Activated CD4-positive, alpha-beta T cell treated with anti-CD3 and anti-CD28 coated beads, Interleukin-2, amount 50 U/mL, for 16 hours (primary cell): ENCODE measurements around the gene ING2.

ENCODE experiments used
- DNase-seq: peaks from one replicate; pipeline ENCODE4 v3.0.0-alpha.2; 2020

ING2 gene

DNA sequence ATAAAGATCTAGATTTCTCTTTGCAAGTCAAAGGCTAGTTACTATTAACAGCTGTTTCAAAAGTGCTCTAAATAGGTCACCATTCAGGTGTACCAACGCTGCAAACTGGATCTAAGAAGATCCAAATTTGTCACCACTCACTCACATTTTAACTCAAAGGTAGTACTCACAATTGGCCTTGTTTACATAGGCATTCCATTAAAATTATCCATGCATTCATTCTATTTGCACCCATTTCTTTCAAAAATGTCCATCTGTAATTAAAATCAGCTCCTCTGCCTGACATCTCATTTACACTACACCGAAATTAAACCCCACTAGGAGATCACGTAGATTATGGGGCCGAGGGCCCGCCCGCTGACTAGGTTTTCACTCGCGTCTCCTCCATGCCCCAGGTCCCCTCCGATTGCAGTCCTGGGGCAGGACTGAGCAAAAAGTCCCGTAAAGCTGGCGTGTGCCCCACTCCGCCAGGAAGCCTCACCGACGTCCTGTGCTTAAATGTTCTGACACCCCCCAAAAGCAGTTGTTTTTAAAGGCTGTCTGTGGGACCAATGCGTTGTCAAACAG is 1.3 kb upstream of the ING2 start:
- no peak for DNase-seq

DNA sequence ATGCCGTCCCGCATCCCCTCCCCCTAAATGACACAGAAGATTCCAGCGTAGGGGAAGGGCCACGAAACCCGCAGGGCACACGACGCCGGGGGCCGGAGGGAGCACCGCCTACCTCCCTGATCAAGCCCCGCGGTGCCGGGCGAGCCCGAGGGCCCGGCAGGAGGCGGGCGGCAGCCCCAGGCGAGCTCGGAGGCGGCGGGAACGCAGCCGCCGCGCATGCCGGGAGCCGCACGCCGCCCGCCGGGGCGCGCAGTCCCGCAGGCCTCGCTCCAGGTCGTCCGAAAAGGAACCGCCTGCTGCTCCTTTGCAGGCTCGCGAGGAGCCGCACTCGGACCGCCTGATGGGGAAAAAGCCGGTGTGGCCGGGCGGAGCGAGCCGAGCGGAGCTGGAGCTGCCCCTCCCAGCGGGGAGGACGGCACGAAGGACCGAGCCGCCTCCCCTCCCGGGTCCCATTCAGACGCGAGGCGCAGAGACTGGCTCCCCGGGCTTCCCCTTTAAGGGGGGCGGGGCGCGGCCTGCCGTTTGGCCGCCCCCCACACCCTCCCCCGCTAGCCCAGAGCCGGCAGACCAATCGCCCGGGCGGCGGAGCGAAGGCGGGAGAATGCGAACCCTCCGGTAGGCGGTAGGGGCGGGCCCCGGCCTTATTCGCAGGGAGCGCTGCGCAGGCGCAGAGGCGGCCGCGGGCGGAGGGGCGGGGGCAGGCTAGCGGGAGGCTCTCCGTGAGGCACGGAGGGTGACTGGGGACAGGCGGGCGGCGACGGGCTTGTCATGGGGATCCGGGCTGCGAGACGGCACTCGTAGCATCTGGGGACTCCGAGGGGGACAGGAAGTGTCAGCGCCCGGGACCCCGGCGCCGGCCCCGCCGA is 561 bp upstream of the ING2 start:
- peak; percentile 98 for DNase-seq

DNA sequence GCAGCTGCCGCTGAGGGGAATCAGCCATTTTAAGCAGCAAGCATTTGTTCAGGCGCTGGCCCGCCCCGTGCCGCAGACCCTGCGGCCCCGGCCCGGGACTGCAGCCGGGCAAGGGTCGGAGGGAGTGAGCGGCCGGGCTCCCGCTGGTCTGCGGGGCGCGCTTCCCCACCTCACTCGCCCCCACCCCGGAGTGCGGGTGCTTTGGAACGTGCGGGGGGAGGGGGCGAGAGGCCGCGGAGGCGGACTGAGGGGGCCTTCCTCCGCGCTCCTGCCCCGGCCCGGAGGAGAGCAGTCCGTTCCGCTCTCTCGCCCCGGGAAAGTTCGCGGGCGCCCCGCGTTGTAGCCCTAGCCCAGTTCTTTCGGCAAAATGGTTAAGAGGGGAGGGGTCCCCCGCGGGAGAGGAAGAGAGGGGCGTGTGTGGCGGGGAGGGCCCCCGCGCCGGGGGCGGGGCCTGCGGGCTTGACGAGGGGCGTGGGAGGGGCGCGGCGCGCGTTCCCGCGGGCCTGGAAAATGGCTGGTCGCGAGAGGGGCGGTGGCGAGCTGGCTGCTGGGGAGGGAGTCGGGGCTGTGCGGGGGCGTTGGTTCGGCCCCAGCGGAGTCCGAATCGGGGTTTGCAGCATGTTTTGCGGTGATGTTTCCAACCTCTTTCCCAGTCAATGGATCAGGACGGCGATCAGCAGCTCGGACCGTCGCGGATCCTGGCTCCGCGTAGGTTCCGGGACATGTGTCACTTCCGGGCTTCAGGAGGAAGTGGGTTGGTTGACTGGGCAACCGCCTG is 942 bp downstream of the ING2 start:
- peak; percentile 86 for DNase-seq

DNA sequence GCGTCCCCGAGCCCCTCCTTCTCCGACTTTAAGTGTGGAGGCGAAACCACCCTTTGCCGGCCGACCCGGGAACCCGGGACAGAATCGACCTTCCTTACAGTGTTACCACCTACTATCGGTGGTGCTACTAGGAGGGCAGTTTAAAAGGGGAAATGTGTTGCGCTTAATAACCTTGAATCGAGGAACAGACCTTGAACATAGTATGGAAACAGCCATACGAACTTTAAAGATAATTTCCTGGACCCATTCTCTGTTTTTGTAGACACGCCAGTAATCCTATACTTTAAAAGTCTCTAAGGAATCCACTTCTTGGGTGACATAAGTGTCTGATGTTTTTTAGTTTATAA is 1.5 kb downstream of the ING2 start:
- DNase-seq: no peak

DNA sequence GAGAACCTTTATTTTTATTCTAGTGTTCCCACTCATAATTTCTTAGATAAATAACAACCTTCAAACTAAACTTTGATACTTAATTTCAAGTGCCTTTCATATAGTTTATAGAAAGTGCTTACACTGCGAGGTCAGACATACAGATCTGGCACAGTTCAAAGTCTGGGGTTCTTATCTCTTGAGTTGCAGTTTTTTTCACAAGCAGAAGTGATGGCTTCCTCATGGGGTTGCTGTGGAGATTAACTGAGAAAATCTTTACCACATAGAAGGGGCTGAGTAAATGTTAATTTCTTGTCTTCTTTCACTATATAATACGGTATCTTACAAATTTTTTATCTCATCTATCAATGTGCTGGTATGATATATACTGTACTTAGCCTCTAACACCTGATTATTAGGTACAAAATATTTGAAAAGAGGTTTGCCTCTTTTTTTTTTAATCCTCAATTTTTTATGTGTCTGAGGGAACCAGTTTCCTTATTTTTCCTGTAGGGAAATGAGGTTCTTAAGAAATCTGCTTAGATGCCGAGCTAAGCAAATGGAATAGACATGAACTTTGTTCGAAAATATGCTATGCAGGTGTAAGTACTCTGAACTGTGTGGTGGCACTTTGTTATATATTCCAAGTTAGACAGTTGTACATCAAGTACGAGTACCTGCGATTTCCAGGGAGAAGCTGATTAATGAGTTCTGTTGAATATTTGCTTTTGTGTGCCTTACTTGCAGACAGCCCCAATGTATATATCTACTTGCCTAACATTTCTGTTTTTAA is 3.3 kb downstream of the ING2 start:
- DNase-seq: no peak

DNA sequence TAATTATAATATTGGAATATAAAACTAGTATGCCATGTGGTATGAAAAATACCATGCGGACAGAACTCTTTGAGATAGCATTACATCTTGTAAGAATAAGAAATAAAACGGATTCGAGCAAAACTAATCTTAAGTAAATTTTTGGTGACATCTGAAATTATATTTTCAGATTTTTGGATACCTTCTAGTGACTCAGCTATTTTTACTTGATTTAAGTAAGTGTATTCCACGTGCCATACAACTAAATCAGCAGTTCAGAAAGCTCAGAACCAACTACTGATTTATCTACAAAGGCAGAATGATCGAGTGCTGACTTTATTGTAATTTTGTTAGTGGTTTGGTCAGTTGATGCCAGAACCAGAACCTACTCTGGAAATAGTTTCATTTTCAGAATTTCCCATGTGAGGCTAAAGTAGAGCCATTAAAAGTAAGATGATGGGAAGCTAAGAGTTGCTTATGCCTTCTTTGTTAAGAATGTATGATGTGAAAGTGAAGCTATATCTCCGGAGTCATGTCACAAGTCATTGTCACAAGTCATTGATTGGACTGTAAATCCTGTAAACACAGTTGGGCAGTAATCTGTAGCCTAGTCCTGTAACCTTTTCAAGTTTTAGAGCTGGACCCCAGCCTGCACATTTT is 4.0 kb downstream of the ING2 start:
- no peak for DNase-seq

DNA sequence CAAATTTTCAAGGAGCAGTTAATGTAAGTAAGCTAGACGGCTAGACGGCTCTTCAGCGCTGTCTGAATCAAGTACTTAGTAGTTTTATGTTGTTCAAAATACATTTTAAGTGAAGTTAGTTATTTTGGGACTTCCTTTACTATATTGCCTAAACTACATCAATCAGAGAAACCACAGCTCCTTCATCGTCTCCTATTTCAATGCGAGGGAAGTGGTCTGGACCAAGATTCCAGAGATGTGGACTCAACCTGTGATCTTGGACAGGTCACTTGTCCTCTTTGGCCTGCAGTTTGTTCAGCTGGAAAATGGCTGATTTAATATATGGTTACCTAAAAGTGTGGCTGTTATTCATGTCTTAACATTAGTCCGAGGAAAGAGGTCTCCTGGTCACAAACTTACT is 10.6 kb downstream of the ING2 start:
- no peak for DNase-seq

DNA sequence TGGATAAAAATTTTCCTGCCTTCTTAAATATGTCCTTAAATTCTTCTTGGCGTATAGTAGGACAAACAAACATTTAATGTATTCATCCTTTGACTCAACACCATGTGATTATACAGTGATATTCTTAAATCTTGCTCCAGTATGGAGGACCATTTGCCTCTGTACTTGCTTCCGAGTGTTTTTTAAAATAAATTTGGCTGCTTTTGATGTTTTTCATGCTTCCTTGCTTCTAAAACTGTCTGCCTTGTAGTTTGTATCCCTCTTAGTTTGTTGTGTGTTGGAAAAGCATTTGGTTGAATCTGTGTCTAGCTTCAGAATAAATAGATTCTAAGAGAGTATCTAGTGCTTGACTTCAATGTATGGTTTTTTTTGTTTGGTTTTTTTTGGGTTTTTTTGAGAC is 12.3 kb downstream of the ING2 start:
- DNase-seq: no peak

DNA sequence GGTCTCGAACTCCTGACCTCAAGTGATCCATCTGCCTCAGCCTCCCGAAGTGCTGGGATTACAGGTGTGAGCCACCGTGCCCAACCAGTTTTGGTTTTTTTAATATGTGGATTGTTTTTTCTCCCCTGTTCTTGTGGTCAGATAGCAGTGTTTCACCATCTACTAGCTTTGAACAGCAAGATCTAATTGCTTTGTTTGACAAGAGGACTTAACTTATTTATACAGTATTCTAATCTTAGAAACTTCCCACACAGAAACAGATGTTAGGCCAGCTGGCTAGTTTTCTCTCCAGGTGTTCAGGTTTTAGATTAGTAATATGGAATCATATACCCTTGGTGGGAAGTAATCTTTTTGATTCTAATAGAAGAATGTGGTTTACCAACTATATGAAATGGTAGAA is 12.9 kb downstream of the ING2 start:
- DNase-seq: no peak

DNA sequence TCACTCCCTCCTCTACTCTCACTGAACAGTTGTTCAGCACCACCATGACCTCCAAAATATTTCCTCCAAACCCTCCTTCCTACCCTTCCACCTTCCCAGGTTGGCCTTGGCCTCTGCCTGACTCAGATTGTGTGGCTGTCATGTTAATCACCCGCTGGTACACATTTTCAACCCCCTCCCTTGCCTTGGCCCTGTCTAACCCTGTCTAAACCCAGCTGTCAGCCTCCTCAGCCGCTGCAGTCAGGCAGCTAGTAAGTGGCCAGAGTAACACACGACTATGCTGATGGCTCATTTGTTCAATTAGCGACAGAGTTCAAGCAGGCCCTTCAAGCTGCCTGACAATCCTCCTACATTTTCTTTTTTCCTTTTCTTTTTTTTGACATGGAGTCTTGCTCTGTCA is 18.0 kb downstream of the ING2 start:
- no peak for DNase-seq

DNA sequence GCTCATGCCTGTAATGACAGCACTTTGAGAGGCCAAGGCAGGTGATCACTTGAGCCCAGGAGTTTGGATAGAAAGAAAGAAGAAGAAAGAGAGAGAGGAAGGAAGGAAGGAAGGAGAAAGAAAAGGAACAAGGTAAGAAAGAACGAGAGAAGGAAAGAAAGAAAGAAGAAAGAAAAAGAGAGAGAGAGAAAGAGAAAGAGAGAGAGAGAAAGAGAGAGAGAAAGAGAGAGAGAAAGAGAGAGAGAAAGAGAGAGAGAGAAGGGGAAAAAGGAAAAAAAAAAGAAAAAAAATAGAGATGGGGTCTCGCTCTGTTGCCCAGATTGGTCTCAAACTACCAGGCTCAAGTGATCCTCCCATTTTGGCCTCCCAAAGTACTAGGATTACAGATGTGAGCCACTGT is 22.5 kb downstream of the ING2 start:
- DNase-seq: no peak

DNA sequence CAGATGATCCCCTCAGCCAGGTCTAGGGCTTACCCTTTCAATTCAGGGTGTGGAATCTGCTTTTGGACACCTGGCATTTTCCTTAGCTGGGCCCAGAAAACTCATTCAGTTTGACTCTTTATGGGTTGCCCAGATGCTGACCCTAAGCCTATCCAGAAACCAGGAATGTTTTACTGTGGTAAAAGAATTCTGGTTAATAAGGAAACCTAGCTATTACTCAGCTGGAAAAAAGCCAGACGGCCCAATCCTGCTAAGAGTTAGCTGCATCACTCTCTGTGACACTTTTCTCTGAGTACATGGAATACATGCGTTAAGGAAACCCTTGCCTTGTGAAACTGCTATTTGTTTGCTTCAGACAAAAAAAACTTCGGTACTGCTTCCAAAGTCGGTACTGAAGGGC is 28.0 kb downstream of the ING2 start:
- DNase-seq: no peak

DNA sequence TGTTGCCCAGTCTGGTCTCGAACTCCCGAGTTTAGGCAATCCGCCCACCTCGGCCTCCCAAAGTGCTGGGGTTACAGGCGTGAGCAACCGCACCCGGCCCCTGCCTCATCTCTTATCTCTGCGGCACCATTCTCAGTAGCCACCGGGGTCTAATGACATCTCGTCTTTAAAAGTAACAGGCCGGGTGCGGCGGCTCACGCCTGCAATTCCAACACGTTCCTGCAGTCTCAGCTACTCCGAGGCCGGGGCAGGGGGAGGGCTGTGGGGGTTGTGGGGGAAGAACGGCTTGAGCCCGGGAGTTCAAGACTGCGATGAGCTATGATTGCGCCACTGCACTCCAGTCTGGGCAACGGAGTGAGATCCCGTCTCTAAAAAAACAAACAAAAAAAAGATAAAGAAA is 28.8 kb downstream of the ING2 start:
- no peak for DNase-seq

DNA sequence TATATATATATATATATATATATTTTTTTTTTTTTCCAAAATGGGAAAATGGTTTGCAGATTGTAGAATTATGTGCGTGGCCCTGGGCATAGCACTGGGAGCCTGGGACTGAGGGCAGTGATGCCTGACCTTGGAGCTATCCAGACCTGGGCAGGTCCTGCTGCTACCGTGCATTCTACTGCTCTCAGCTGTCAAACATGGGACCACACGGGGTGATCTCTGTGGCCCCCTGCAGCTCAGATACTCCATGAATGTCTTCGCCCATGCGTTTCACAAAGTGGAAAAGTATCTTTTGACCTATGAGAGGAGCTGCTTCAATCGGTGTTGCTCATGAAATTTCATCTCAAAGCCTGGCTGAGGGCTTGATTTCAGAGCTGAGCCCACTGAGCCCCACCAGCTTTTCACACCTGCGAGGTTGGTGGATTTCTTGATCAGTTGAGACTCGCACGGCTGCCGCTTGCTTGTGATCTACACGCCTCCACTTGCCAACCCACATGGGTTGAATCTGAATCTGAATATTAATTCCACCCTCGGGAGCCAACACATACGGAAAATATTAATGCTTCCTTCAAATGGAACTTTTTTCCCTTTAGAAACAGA is 35.7 kb downstream of the ING2 start:
- no peak for DNase-seq

DNA sequence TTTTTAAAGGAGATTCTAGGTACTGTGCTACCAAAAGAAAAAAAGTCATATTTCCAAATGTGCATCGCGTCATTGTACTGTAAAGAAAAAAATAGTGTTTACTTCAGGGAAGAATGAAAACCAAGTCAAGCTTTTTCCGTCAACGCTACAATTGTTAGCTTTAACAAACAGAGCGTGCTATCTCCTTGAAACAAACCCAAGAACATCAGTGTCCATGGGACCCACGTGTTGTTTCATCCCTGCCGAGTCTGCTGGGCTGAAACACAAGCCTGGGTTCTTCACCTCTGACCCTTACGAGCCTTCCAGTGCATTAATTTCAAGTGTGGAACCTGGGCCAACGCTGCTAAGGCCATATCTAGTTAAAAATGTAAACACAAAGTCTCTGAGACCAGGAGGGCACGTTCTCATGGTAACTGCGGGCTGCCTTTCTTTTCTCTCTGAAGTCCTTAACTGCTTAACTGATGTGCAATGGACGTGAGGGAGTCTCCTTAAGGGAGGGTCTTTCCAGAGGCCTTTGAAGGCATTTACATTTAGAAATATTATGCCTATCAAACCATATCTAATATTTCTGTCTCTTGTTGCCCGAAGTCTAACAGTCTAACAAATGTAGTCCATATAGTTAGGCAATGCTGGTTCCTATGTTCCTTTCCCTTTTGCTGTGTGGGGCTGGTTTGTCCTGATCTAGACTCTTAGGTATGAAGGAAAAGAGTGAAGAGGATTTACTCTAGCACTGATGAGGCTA is 36.3 kb downstream of the ING2 start:
- no peak for DNase-seq

DNA sequence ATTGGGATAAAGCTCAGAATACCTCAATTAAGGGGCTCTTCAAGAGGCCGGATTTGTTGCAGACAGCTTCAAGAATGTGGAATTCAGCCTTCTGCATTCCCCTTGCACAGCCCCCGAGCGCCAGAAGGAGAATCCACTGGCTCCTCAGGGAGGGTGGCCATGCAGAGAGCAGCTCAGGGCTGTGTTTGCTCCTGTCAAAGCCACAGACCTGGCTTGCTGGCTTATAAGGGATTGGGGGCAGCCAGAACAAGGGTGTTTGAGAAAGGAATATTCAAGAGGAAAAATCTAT is 36.8 kb downstream of the ING2 start:
- DNase-seq: no peak

DNA sequence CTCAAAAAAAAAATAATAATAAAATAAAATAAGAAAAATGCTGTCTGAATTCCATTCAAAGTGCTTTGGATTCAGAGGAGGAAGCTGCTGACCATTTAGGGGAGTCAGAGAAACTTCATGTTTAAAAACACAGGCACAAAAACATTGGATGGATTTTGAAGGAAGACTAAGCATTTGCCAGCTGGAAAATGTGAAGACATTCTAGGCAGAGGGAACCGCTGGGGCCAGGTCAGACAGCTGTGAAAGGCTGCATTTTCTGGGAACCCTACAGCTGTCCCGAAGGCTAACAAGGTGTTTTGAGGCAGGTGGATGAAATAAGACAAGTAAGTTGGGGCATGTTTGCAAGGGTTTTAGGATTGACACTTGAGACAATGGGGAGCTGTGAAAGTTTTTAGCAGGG is 38.6 kb downstream of the ING2 start:
- no peak for DNase-seq

DNA sequence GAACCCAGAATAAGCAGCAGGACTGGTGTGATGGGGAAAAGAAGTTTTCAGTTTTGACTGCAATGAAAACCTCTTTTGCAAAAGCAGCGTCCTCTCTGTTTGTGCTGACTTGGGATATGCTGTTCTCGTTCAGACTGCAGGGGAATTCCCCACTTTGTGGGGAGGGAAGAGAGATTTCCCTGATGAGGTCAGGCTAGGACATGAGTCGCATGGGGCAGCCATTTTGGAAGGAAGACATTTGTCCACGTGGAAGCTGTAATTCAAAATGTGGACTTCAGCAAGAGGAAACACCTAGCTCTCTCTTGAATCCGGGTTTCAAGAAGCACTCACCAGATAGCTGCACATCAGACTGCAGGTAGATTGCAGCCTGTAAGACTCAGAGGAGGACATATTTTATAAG is 39.3 kb downstream of the ING2 start:
- DNase-seq: no peak

DNA sequence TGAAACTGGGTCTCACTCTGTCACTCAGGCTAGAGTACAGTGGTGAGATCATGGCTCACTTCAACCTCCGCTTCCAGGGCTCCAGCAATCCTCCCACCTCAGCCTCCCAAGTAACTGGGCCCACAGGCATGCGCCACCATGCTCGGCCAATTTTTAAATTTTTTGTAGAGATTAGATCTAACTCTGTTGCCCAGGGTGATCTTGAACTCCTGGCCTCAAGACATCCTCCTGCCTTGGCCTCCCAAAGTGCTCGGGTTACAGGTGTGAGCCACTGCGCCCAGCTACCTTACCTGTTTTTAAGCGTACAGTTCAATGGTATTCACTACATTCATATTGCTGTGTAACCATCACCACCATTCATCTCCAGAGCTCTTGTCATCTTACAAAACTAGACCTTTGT is 41.5 kb downstream of the ING2 start:
- no peak for DNase-seq

DNA sequence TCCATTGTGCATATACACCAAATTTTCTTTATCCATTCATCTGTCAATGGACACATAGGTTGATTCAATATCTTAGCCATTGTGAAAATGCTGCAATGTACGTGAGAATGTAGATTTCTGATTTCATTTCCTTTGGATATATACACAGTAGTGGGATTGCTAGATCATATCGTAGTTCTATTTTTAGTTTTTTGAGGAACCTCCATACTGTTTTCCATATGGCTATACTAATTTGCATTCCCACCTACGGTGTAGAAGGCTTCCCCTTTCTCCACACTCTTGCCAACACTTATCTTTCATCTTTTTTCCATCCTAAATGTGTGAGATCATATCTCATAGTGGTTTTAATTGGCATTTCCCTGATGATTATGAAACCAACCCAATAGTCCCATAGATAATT is 43.4 kb downstream of the ING2 start:
- no peak for DNase-seq

DNA sequence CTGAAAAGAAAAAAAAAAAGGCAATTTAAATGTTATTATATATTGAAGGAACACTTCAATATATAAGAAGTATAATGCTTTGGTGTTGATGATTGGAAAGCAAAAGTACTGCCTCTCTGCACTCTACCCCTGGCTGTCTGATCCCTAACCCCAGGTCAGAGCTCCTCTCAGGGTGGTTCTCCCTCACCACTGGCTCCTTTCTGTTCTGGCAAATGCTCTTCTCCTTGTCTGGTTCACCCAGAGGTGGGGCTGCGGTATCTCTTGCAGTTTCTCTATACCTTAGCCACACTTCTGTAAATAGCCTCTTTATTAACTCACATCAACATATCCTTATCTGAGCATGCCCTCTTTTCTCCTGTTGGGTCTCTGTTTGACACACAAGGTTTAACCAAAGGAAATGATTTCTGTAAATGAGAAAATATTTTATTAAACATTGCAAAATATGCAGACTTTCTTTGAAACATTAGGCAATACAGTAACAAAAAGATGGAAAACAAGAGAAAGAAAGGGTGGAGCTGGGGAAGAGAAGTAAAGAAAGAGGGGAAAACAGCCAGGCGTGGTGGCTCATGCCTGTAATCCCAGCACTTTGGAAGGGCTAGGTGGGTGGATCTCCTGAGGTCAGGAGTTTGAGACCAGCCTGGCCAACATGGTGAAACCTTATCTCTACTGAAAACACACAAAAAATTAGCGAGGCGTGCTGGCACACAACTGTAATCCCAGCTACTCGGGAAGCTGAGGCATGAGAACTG is 45.7 kb downstream of the ING2 start:
- no peak for DNase-seq
